Measurements from ENCODE around the gene SYNPO.

The SYNPO gene

GRCh38 chr5:150640311-150641005, at the start of gene SYNPO:
SYNPO (plus strand) TSS chr5:150640660; CDS start chr5:150648276, 7,616 bp downstream.
- H3K4me3 ChIP-seq (ENCODE audit: low read depth, low read length): no peak within 1 kb of the TSS

- H3K4me3 ChIP-seq (ENCODE audit: low read depth, low read length): no peak overlapping the region
Observed at GRCh38 chr5:150590979-150591695, 49.3 kb upstream of the SYNPO start.

- H3K4me3 ChIP-seq (ENCODE audit: low read depth, low read length): no peak overlapping the region
Observed at GRCh38 chr5:150593593-150593992, 46.9 kb upstream of the SYNPO start.

GRCh38 chr5:150593996-150594395, 46.5 kb upstream of the SYNPO start:
- no peak overlapping the region for H3K4me3 ChIP-seq (ENCODE audit: low read depth, low read length)

- H3K4me3 ChIP-seq (ENCODE audit: low read depth, low read length): no peak overlapping the region
Observed at GRCh38 chr5:150595466-150596031, 44.9 kb upstream of the SYNPO start.

- no peak overlapping the region for H3K4me3 ChIP-seq (ENCODE audit: low read depth, low read length)
Observed at GRCh38 chr5:150596313-150596712, 44.1 kb upstream of the SYNPO start.

GRCh38 chr5:150596826-150597225, 43.6 kb upstream of the SYNPO start:
- no peak overlapping the region for H3K4me3 ChIP-seq (ENCODE audit: low read depth, low read length)

- no peak overlapping the region for H3K4me3 ChIP-seq (ENCODE audit: low read depth, low read length)
Observed at GRCh38 chr5:150598006-150598405, 42.5 kb upstream of the SYNPO start.

- no peak overlapping the region for H3K4me3 ChIP-seq (ENCODE audit: low read depth, low read length)
Observed at GRCh38 chr5:150598821-150599273, 41.6 kb upstream of the SYNPO start.

- no peak overlapping the region for H3K4me3 ChIP-seq (ENCODE audit: low read depth, low read length)
Observed at GRCh38 chr5:150599281-150599680, 41.2 kb upstream of the SYNPO start.

- no peak overlapping the region for H3K4me3 ChIP-seq (ENCODE audit: low read depth, low read length)
Observed at GRCh38 chr5:150599917-150600511, 40.4 kb upstream of the SYNPO start.

GRCh38 chr5:150600616-150601490, 39.6 kb upstream of the SYNPO start:
- no peak overlapping the region for H3K4me3 ChIP-seq (ENCODE audit: low read depth, low read length)

GRCh38 chr5:150601491-150602345, 38.7 kb upstream of the SYNPO start:
- no peak overlapping the region for H3K4me3 ChIP-seq (ENCODE audit: low read depth, low read length)

- no peak overlapping the region for H3K4me3 ChIP-seq (ENCODE audit: low read depth, low read length)
Observed at GRCh38 chr5:150603052-150603451, 37.4 kb upstream of the SYNPO start.

GRCh38 chr5:150603491-150603890, 37.0 kb upstream of the SYNPO start:
- no peak overlapping the region for H3K4me3 ChIP-seq (ENCODE audit: low read depth, low read length)

GRCh38 chr5:150604010-150604409, 36.5 kb upstream of the SYNPO start:
- no peak overlapping the region for H3K4me3 ChIP-seq (ENCODE audit: low read depth, low read length)

GRCh38 chr5:150604894-150605440, 35.5 kb upstream of the SYNPO start:
- no peak overlapping the region for H3K4me3 ChIP-seq (ENCODE audit: low read depth, low read length)

GRCh38 chr5:150605546-150605945, 34.9 kb upstream of the SYNPO start:
- H3K4me3 ChIP-seq (ENCODE audit: low read depth, low read length): no peak overlapping the region

GRCh38 chr5:150606476-150606875, 34.0 kb upstream of the SYNPO start:
- H3K4me3 ChIP-seq (ENCODE audit: low read depth, low read length): no peak overlapping the region

All from iPS-11a (cell line).